H1 (cell line): ENCODE results near the gene WNK3. TPM values are rescaled to one million over a fixed set of nuclear protein-coding genes. Genes with fewer than 3 reads are reported as not detected.

Experiments used
- CTCF ChIA-PET: fragments of 300-600 bp; sonication (Branson Sonifier 250); formaldehyde crosslinking; loops from one replicate; lab custom pipeline; 2021; ENCODE audit not compliant: partially characterized antibody; lab: Charles Lee
- POLR2A ChIA-PET: fragments of 300-600 bp; sonication (Branson Sonifier 250); formaldehyde crosslinking; loops from one replicate; lab custom pipeline; 2021; ENCODE audit warnings: inconsistent platforms; ENCODE audit not compliant: partially characterized antibody; lab: Charles Lee
- DNase-seq, 2 experiments: peaks; one replicate each; pipeline versions ENCODE4 v3.0.0 to v3.0.0-alpha.2; 2010 to 2022; ENCODE audit warnings: low spot score in 2 of 2, low read depth in 1 of 2, mixed read lengths in 1 of 2
- FAIRE-seq: peaks from 2 replicates; lab custom pipeline; 2011; peaks lifted over from hg19 to GRCh38; lab: Jason Lieb, UNC
- H2AFZ ChIP-seq: 2 replicates; pipeline ENCODE4 v1.8.1; 2012; ENCODE audit warnings: low read length, inconsistent platforms
- H2AK5ac ChIP-seq: 2 replicates; pipeline ENCODE4 v1.6.1; 2013; ENCODE audit warnings: low read depth, low read length
- H2BK120ac ChIP-seq: replicated peaks from 2 replicates; pipeline ENCODE3; 2013; ENCODE audit warnings: low read depth, low read length, inconsistent platforms
- H2BK12ac ChIP-seq: 2 replicates; pipeline ENCODE4 v1.6.1; 2013; ENCODE audit warnings: low read depth, low read length
- H2BK15ac ChIP-seq: 2 replicates; pipeline ENCODE4 v1.6.1; 2013; ENCODE audit warnings: low read length
- H2BK20ac ChIP-seq: 2 replicates; pipeline ENCODE4 v1.6.1; 2013; ENCODE audit warnings: low read length
- H2BK5ac ChIP-seq: 2 replicates; pipeline ENCODE4 v1.6.1; 2013; ENCODE audit warnings: low read depth, low read length
- H3K14ac ChIP-seq: 2 replicates; pipeline ENCODE4 v1.6.1; 2013; ENCODE audit warnings: inconsistent platforms; ENCODE audit not compliant: insufficient read length
- H3K18ac ChIP-seq: 2 replicates; pipeline ENCODE4 v1.6.1; 2013; ENCODE audit warnings: low read length; ENCODE audit errors: extremely low read depth
- H3K23ac ChIP-seq: 2 replicates; pipeline ENCODE4 v1.6.1; 2013; ENCODE audit warnings: inconsistent platforms; ENCODE audit not compliant: insufficient read length
- H3K23me2 ChIP-seq: 2 replicates; pipeline ENCODE4 v1.6.1; 2013; ENCODE audit warnings: low read depth, low read length
- H3K27ac ChIP-seq: 2 replicates; pipeline ENCODE4 v1.6.1; 2011; ENCODE audit warnings: low read depth, low read length, inconsistent platforms
- H3K27me3 ChIP-seq, 4 experiments: replicated peaks in 1 of 4; 1 replicate in 1 of 4; 2 replicates in 3 of 4; pipeline versions ENCODE4 v1.6.1 to v1.8.1; 2011 to 2013; ENCODE audit warnings: low read length in 3 of 4, mild to moderate bottlenecking in 3 of 4, inconsistent platforms in 2 of 4, mixed read lengths in 2 of 4, moderate library complexity in 1 of 4; ENCODE audit not compliant: control insufficient read depth in 3 of 4, insufficient read depth in 3 of 4; ENCODE audit errors: extremely low read depth in 1 of 4
- H3K36me3 ChIP-seq, 4 experiments: 2 replicates each; pipeline versions ENCODE4 v1.6.1 to v1.8.1; 2011 to 2013; ENCODE audit warnings: mild to moderate bottlenecking in 4 of 4, low read length in 3 of 4, moderate library complexity in 2 of 4, control low read depth in 1 of 4, inconsistent platforms in 1 of 4; ENCODE audit not compliant: insufficient read depth in 4 of 4, control insufficient read depth in 2 of 4
- H3K4ac ChIP-seq: replicated peaks from 2 replicates; pipeline ENCODE3; 2013; ENCODE audit warnings: low read length, low read depth, mixed read lengths, inconsistent platforms; ENCODE audit not compliant: insufficient read length
- H3K4me1 ChIP-seq, 4 experiments: replicated peaks in 1 of 4; 1 replicate in 1 of 4; 2 replicates in 3 of 4; pipeline versions ENCODE4 v1.6.1 to v1.8.1; 2011 to 2013; ENCODE audit warnings: low read length in 3 of 4, inconsistent platforms in 2 of 4, mixed read lengths in 1 of 4; ENCODE audit not compliant: insufficient read depth in 4 of 4, control insufficient read depth in 3 of 4
- H3K4me2 ChIP-seq, 2 experiments: 2 replicates each; pipeline versions ENCODE4 v1.6.1 to v1.8.1; 2011 to 2013; ENCODE audit warnings: low read depth in 2 of 2, low read length in 2 of 2, control low read depth in 1 of 2, inconsistent platforms in 1 of 2, mild to moderate bottlenecking in 1 of 2; ENCODE audit not compliant: insufficient read depth in 1 of 2
- H3K4me3 ChIP-seq, 4 experiments: fragments of 200-600, 300-600 bp in 1 of 4; sonication (generic), shearing (Covaris generic), sonication (Bioruptor Twin) in 1 of 4; 2 replicates each; pipeline versions ENCODE4 v1.5.1 to v1.8.1; 2011 to 2016; ENCODE audit warnings: low read length in 4 of 4, low read depth in 3 of 4, control low read depth in 2 of 4, inconsistent platforms in 2 of 4, mild to moderate bottlenecking in 2 of 4, mixed read lengths in 1 of 4, moderate library complexity in 1 of 4; ENCODE audit not compliant: insufficient read depth in 2 of 4; ENCODE audit errors: extremely low read depth in 1 of 4
- H3K56ac ChIP-seq: replicated peaks from 2 replicates; pipeline ENCODE3; 2013; ENCODE audit warnings: low read depth, mild to moderate bottlenecking, mixed read lengths, low read length, inconsistent platforms; ENCODE audit not compliant: insufficient read length
- H3K79me1 ChIP-seq: 2 replicates; pipeline ENCODE4 v1.6.1; 2013; ENCODE audit warnings: low read depth, low read length, control low read depth
- H3K79me2 ChIP-seq, 2 experiments: 2 replicates each; pipeline versions ENCODE4 v1.6.1 to v1.8.1; 2012 to 2013; ENCODE audit warnings: low read length in 2 of 2, mild to moderate bottlenecking in 2 of 2, inconsistent platforms in 1 of 2; ENCODE audit not compliant: insufficient read depth in 2 of 2, control insufficient read depth in 1 of 2
- H3K9ac ChIP-seq, 4 experiments: replicated peaks in 1 of 4; 1 replicate in 1 of 4; 2 replicates in 3 of 4; pipeline versions ENCODE4 v1.6.1 to v1.8.1; 2011 to 2013; ENCODE audit warnings: low read depth in 3 of 4, low read length in 3 of 4, control low read depth in 2 of 4, mild to moderate bottlenecking in 2 of 4, moderate library complexity in 2 of 4, inconsistent platforms in 1 of 4; ENCODE audit errors: extremely low read depth in 1 of 4
- H3K9me3 ChIP-seq, 2 experiments: 2 replicates each; pipeline versions ENCODE4 v1.6.1 to v1.8.1; 2012 to 2013; ENCODE audit warnings: mild to moderate bottlenecking in 2 of 2, moderate library complexity in 2 of 2, control low read depth in 1 of 2, inconsistent platforms in 1 of 2, low read depth in 1 of 2, low read length in 1 of 2, mixed read lengths in 1 of 2; ENCODE audit not compliant: insufficient read depth in 2 of 2
- H4K20me1 ChIP-seq, 2 experiments: replicated peaks in 1 of 2; 2 replicates each; pipeline versions ENCODE3 to v1.8.1; 2011 to 2013; ENCODE audit warnings: inconsistent platforms in 2 of 2, low read length in 2 of 2, mild to moderate bottlenecking in 1 of 2; ENCODE audit not compliant: insufficient read depth in 2 of 2, control insufficient read depth in 1 of 2
- H4K5ac ChIP-seq: 2 replicates; pipeline ENCODE4 v1.6.1; 2013; ENCODE audit warnings: low read length, low read depth, mixed read lengths, inconsistent platforms; ENCODE audit not compliant: insufficient read length
- H4K8ac ChIP-seq: 2 replicates; pipeline ENCODE4 v1.8.0; 2013; ENCODE audit warnings: mild to moderate bottlenecking, moderate library complexity, low read length, inconsistent platforms; ENCODE audit not compliant: insufficient read depth; ENCODE audit errors: extremely low read depth
- H4K91ac ChIP-seq: replicated peaks from 2 replicates; pipeline ENCODE3; 2013; ENCODE audit warnings: low read length, mixed read lengths, inconsistent platforms; ENCODE audit not compliant: insufficient read length
- CBX5 ChIP-seq: fragments of 300-800, 300-1000 bp; sonication (generic); IDR thresholded peaks from 2 replicates; pipeline ENCODE4 v1.7.1; 2016; ENCODE audit warnings: antibody characterized with exemption, low read length, low read depth
- EGR1 ChIP-seq: IDR thresholded peaks from 2 replicates; pipeline ENCODE4 v1.6.1; 2011; ENCODE audit warnings: low read depth, low read length, borderline replicate concordance
- JUND ChIP-seq: IDR thresholded peaks from 2 replicates; pipeline ENCODE4 v1.6.1; 2011; ENCODE audit warnings: mild to moderate bottlenecking, improper control_type of control experiment, low read length
- KDM1A ChIP-seq: fragments of 200-600, 300-600 bp; sonication (generic); IDR thresholded peaks from 2 replicates; pipeline ENCODE4 v1.7.1; 2016; ENCODE audit warnings: mild to moderate bottlenecking, low read length, borderline replicate concordance
- POLR2A ChIP-seq, 2 experiments: IDR thresholded peaks; 1 replicate in 1 of 2; 2 replicates in 1 of 2; pipeline ENCODE4 v1.6.1; 2011; ENCODE audit warnings: low read depth in 2 of 2, low read length in 2 of 2, mild to moderate bottlenecking in 2 of 2; ENCODE audit errors: control extremely low read depth in 1 of 2
- RXRA ChIP-seq: IDR thresholded peaks from 2 replicates; pipeline ENCODE4 v1.6.1; 2011; ENCODE audit warnings: low read depth, mild to moderate bottlenecking, low read length, moderate library complexity; ENCODE audit not compliant: insufficient read depth
- SIN3A ChIP-seq, 2 experiments: IDR thresholded peaks in 1 of 2; conservative IDR thresholded peaks in 1 of 2; 2 replicates each; pipeline ENCODE4 v1.6.1; 2011 to 2012; ENCODE audit warnings: low read length in 2 of 2, improper control_type of control experiment in 1 of 2, low read depth in 1 of 2, mild to moderate bottlenecking in 1 of 2
- SRF ChIP-seq: IDR thresholded peaks from 2 replicates; pipeline ENCODE4 v1.6.1; 2011; ENCODE audit warnings: mild to moderate bottlenecking, low read depth, low read length, moderate library complexity
- TBP ChIP-seq: IDR thresholded peaks from 2 replicates; pipeline ENCODE4 v1.6.1; 2011; ENCODE audit warnings: low read depth, low read length, improper control_type of control experiment
- WGBS, 2 experiments: shearing (Covaris generic) in 1 of 2; methylation state at CpG; one replicate each; pipeline versions ENCODE4 v1.1.6 to v1.1.7; 2013 to 2015; ENCODE audit warnings: low lambda C conversion rate in 2 of 2, mixed read lengths in 2 of 2, inconsistent platforms in 1 of 2, low coverage in 1 of 2, missing lambda C conversion rate in 1 of 2; ENCODE audit not compliant: insufficient replicate concordance in 2 of 2, insufficient coverage in 1 of 2, insufficient read length in 1 of 2; ENCODE audit errors: extremely low coverage in 1 of 2, missing lambda C conversion rate in 1 of 2; 5-methylcytosine and 5-hydroxymethylcytosine counted together
- polyA plus RNA-seq, 7 experiments: library from polyadenylated mRNA; depleted of rRNA in 3 of 7; stranded (reverse) in 5 of 7; unstranded in 2 of 7; fragments of >200 nt in 5 of 7; fragments of 200-250 nt in 2 of 7; gene quantifications; 1 replicate in 5 of 7; 2 replicates in 1 of 7; 4 replicates in 1 of 7; pipeline versions ENCODE4 v1.2.1 to v1.2.3, GENCODE V29; 2011 to 2013; ENCODE audit warnings: missing spikeins in 2 of 7, mixed read lengths in 2 of 7
- total RNA-seq: library from RNA; stranded (reverse); fragmentation: NEBNext Ultra II Directional; extraction: Animal tissue kit (Norgen Biotek cat#: 25700); gene quantifications from 2 replicates; pipeline ENCODE4 v1.2.1, GENCODE V29; 2021

Gene WNK3
- total and polyA plus RNA-seq, 2 of the 8 experiments (the other 6 are each of a cell fraction or from before 2014, with no cell fraction given) = 5.5 to 37.5 TPM

DNA sequence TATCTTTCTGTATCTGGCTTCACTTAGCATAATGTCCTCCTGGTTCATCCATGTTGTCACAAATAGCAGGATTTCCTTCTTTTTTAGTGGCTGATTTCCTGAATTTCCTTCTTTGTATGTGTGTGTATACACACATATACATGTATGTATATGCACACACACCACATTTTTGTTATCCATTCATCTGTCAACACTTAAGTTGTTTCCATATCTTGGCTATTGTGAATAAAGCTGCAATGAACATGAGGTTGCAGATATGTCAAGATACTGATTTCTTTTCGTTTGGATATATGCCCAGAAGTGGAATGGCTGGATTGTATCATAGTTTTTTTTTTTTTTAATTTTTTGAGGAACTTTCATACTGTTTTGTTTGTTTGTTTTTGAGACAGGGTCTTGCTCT is 76.2 kb downstream of the WNK3 start:
- Histone ChIP-seq H2BK15ac (no peak overlapping the region), H3K27me3 (no peaks in the 10 kb centered on the region), H3K4ac (no peak overlapping the region), H3K23ac (no peak overlapping the region), H3K9me3 (no peaks in the 10 kb centered on the region), H3K23me2 (no peaks in the 10 kb centered on the region), H4K91ac (no peak overlapping the region), H3K4me2 (no peak overlapping the region), H2BK120ac (no peak overlapping the region), H4K8ac (no peak overlapping the region), H3K4me1 (no peaks in the 10 kb centered on the region), H3K4me3 (no peak overlapping the region), H3K18ac (no peak overlapping the region), H4K20me1 (no peaks in the 10 kb centered on the region), H3K79me1 (no peaks in the 10 kb centered on the region), H4K5ac (no peak overlapping the region), H2BK12ac (no peak overlapping the region), H2BK20ac (no peak overlapping the region), H3K9ac (no peak overlapping the region), H3K14ac (no peak overlapping the region), H3K27ac (no peak overlapping the region), H2BK5ac (no peak overlapping the region), H3K56ac (no peak overlapping the region), H2AK5ac (no peak overlapping the region), H2AFZ (no peak overlapping the region), H3K79me2 (no peaks in the 10 kb centered on the region), H3K36me3 (no peaks in the 10 kb centered on the region; a peak in 1 of 8 replicates)
- POLR2A ChIA-PET = no interaction called here
- FAIRE-seq (no peak), DNase-seq (no peak)
- WGBS, 2 experiments = 93% methylated on average over 1 of the region's 1 CpG; no CpG with 5 or more reads in 1 of the 2 experiments
- CTCF ChIA-PET = no interaction called here
- no peak for TF ChIP-seq SIN3A (conservative IDR thresholded peaks at IDR 0.05 in 1 of 2, IDR thresholded peaks at IDR 0.05 in 1 of 2; ENCODE audit: low read depth in 1 of 2, low read length in 2 of 2)
- no peak for TF ChIP-seq SRF
- TF ChIP-seq TBP = no peak
- TF ChIP-seq JUND = no peak
- TF ChIP-seq POLR2A (IDR thresholded peaks at IDR 0.05; ENCODE audit: control extremely low read depth in 1 of 2, low read depth in 2 of 2, low read length in 2 of 2) = no peak
- no peak for TF ChIP-seq RXRA
- TF ChIP-seq EGR1 = no peak
- TF ChIP-seq KDM1A = no peak
- TF ChIP-seq CBX5 = no peak
